ENCODE measurements around the gene MSGN1.

The MSGN1 gene

GRCh38 chr2:17845806-17846205, 29.5 kb downstream of the MSGN1 start:
- in situ Hi-C loops (cut with HindIII; ENCODE audit: low sequenced_read_pairs): loop anchor here (25.0 kb wide), 1 partner anchor 291 kb away; no protein-coding TSS in a partner anchor

- in situ Hi-C loops (cut with HindIII; ENCODE audit: low sequenced_read_pairs): loop anchor here (25.0 kb wide), 1 partner anchor 291 kb away; no protein-coding TSS in a partner anchor
Measured at GRCh38 chr2:17846676-17847075, 30.4 kb downstream of the MSGN1 start.

- in situ Hi-C loops (cut with HindIII; ENCODE audit: low sequenced_read_pairs): loop anchor here (25.0 kb wide), 1 partner anchor 290 kb away; no protein-coding TSS in a partner anchor
Measured at GRCh38 chr2:17847236-17847635, 31.0 kb downstream of the MSGN1 start.

GRCh38 chr2:17849275-17849674, 33.0 kb downstream of the MSGN1 start:
- in situ Hi-C loops (cut with HindIII; ENCODE audit: low sequenced_read_pairs): loop anchor here (25.0 kb wide), 1 partner anchor 288 kb away; no protein-coding TSS in a partner anchor

- in situ Hi-C loops (cut with HindIII; ENCODE audit: low sequenced_read_pairs): no loop called here
Measured at GRCh38 chr2:17850151-17850550, 33.9 kb downstream of the MSGN1 start.

GRCh38 chr2:17851731-17852585, 35.7 kb downstream of the MSGN1 start:
- in situ Hi-C loops (cut with HindIII; ENCODE audit: low sequenced_read_pairs): no loop called here

- in situ Hi-C loops (cut with HindIII; ENCODE audit: low sequenced_read_pairs): no loop called here
Measured at GRCh38 chr2:17853799-17854198, 37.5 kb downstream of the MSGN1 start.

GRCh38 chr2:17857021-17857420, 40.8 kb downstream of the MSGN1 start:
- in situ Hi-C loops (cut with HindIII; ENCODE audit: low sequenced_read_pairs): no loop called here

- in situ Hi-C loops (cut with HindIII; ENCODE audit: low sequenced_read_pairs): no loop called here
Measured at GRCh38 chr2:17858064-17858463, 41.8 kb downstream of the MSGN1 start.

- in situ Hi-C loops (cut with HindIII; ENCODE audit: low sequenced_read_pairs): no loop called here
Measured at GRCh38 chr2:17863539-17863938, 47.3 kb downstream of the MSGN1 start.

- in situ Hi-C loops (cut with HindIII; ENCODE audit: low sequenced_read_pairs): no loop called here
Measured at GRCh38 chr2:17864676-17865075, 48.4 kb downstream of the MSGN1 start.

- in situ Hi-C loops (cut with HindIII; ENCODE audit: low sequenced_read_pairs): no loop called here
Measured at GRCh38 chr2:17867133-17867532, 50.9 kb downstream of the MSGN1 start.

All from endothelial cell of hepatic sinusoid (primary cell).